Measurements from ENCODE around the gene HS2ST1.
"Not testable (repeated sequence)": the region's sequence is repeated elsewhere in the genome, so short reads cannot be mapped to it uniquely, and the experiment has no call there.

HS2ST1 gene

GRCh38 chr1:86981482-86982213 lies 67.2 kb downstream of the HS2ST1 start:
- CTCF ChIA-PET = interaction anchor here (1.0 kb wide), 1 partner anchor 11 kb away, joined by 3 read pairs; no protein-coding TSS in a partner anchor
- Histone ChIP-seq H3K36me3 (ENCODE audit: control insufficient read depth in 4 of 4, insufficient read depth in 4 of 4, low read length in 3 of 4) (peaks cover 0 to 2% (median 0%) of the 10 kb centered on the region in 4 experiments), H3K4me3 (ENCODE audit: control insufficient read depth in 1 of 7, extremely low read depth in 1 of 7, insufficient read depth in 4 of 7, low read depth in 2 of 7, low read length in 6 of 7) (no peak overlapping the region), H3K27ac (ENCODE audit: insufficient read depth in 1 of 2, low read depth in 1 of 2, low read length in 2 of 2, poor library complexity in 1 of 2, severe bottlenecking in 2 of 2) (no peak overlapping the region), H3K4me1 (ENCODE audit: control extremely low read depth in 1 of 4, control insufficient read depth in 4 of 4, insufficient read depth in 4 of 4, low read length in 3 of 4) (no peaks in the 10 kb centered on the region), H3K27me3 (replicated peaks in 2 of 5; ENCODE audit: control insufficient read depth in 4 of 5, insufficient read depth in 5 of 5, low read length in 4 of 5) (no peaks in the 10 kb centered on the region), H3K9me3 (ENCODE audit: control extremely low read depth in 1 of 5, control insufficient read depth in 4 of 5, insufficient read depth in 2 of 5, low read depth in 1 of 5, low read length in 4 of 5) (no peaks in the 10 kb centered on the region)
- POLR2A ChIA-PET = no interaction called here
- DNase-seq = no peak
- 96% methylated on average over 7 of the region's 7 CpGs for WGBS (ENCODE audit: insufficient coverage)

DNA sequence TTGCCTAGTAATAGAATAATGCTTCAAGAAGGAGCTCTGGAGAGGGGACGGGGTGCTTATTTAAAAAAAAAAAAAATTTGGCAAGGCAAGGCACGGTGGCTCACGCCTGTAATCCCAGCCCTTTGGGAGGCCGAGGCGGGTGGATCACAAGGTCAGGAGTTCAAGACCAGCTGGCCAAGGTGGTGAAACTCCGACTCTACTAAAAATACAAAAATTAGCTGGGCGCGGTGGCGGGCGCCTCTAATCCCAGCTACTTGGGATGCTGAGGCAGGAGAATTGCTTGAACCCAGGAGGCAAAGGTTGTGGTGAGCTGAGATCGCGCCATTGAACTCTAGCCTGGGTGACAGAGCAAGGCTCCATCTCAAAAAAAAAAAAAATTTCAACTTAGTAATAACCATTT lies 69.2 kb downstream of the HS2ST1 start:
- H3K9me3 ChIP-seq (ENCODE audit: control extremely low read depth in 1 of 5, control insufficient read depth in 4 of 5, insufficient read depth in 2 of 5, low read depth in 1 of 5, low read length in 4 of 5); H3K4me1 ChIP-seq (ENCODE audit: control extremely low read depth in 1 of 4, control insufficient read depth in 4 of 4, insufficient read depth in 4 of 4, low read length in 3 of 4); H3K36me3 ChIP-seq (ENCODE audit: control insufficient read depth in 4 of 4, insufficient read depth in 4 of 4, low read length in 3 of 4); H3K27ac ChIP-seq (ENCODE audit: insufficient read depth in 1 of 2, low read depth in 1 of 2, low read length in 2 of 2, poor library complexity in 1 of 2, severe bottlenecking in 2 of 2); H3K4me3 ChIP-seq (ENCODE audit: control insufficient read depth in 1 of 7, extremely low read depth in 1 of 7, insufficient read depth in 4 of 7, low read depth in 2 of 7, low read length in 6 of 7); H3K27me3 ChIP-seq (replicated peaks in 2 of 5; ENCODE audit: control insufficient read depth in 4 of 5, insufficient read depth in 5 of 5, low read length in 4 of 5); DNase-seq; POLR2A ChIA-PET: not testable (repeated sequence)
- CTCF ChIA-PET = interaction anchor here (1.0 to 1.1 kb wide), 2 partner anchors 10 to 37 kb away, joined by 3 read pairs; no protein-coding TSS in a partner anchor
- 100% methylated on average over 11 of the region's 12 CpGs for WGBS (ENCODE audit: insufficient coverage)

- Histone ChIP-seq H3K36me3 (ENCODE audit: control insufficient read depth in 4 of 4, insufficient read depth in 4 of 4, low read length in 3 of 4) (no peaks in the 10 kb centered on the region), H3K4me3 (ENCODE audit: control insufficient read depth in 1 of 7, extremely low read depth in 1 of 7, insufficient read depth in 4 of 7, low read depth in 2 of 7, low read length in 6 of 7) (no peak overlapping the region), H3K27ac (ENCODE audit: insufficient read depth in 1 of 2, low read depth in 1 of 2, low read length in 2 of 2, poor library complexity in 1 of 2, severe bottlenecking in 2 of 2) (no peak overlapping the region), H3K4me1 (ENCODE audit: control extremely low read depth in 1 of 4, control insufficient read depth in 4 of 4, insufficient read depth in 4 of 4, low read length in 3 of 4) (peaks cover 0 to under 1% (median 0%) of the 10 kb centered on the region in 4 experiments), H3K27me3 (replicated peaks in 2 of 5; ENCODE audit: control insufficient read depth in 4 of 5, insufficient read depth in 5 of 5, low read length in 4 of 5) (no peaks in the 10 kb centered on the region), H3K9me3 (ENCODE audit: control extremely low read depth in 1 of 5, control insufficient read depth in 4 of 5, insufficient read depth in 2 of 5, low read depth in 1 of 5, low read length in 4 of 5) (no peaks in the 10 kb centered on the region)
- CTCF ChIA-PET = interaction anchor here (1.0 kb wide), 1 partner anchor 20 kb away, joined by 3 read pairs; no protein-coding TSS in a partner anchor
- POLR2A ChIA-PET = no interaction called here
- no peak for DNase-seq
These were observed 73.0 kb downstream of the HS2ST1 start for GRCh38 chr1:86987446-86987845.

DNA sequence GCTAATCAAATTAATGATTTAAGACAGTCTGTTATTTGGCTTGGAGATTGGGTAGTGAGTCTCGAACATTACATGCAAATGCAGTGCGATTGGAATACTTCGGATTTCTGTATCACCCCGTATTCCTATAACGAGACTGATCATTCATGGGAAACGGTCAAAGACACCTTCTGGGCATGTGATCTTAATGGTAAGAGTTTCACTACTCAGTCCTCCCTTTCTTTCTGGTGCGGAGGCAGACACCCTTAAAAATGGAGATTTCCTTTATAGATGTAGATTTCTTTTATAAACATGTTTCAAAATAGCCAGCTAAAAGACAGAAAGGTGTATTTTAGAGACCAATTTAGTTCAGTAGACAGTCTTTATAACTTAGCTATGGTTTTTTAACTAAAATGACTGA lies 74.4 kb downstream of the HS2ST1 start:
- no peak overlapping the region for H3K4me3 ChIP-seq (ENCODE audit: control insufficient read depth in 1 of 7, extremely low read depth in 1 of 7, insufficient read depth in 4 of 7, low read depth in 2 of 7, low read length in 6 of 7)
- POLR2A ChIA-PET = no interaction called here
- H3K27me3 ChIP-seq (replicated peaks in 2 of 5; ENCODE audit: control insufficient read depth in 4 of 5, insufficient read depth in 5 of 5, low read length in 4 of 5) = no peaks in the 10 kb centered on the region
- CTCF ChIA-PET = interaction anchor here (1.0 kb wide), 1 partner anchor 34 kb away, joined by 3 read pairs; no protein-coding TSS in a partner anchor
- peaks cover 0 to 6% (median 5%) of the 10 kb centered on the region in 4 experiments for H3K4me1 ChIP-seq (ENCODE audit: control extremely low read depth in 1 of 4, control insufficient read depth in 4 of 4, insufficient read depth in 4 of 4, low read length in 3 of 4)
- no peaks in the 10 kb centered on the region for H3K9me3 ChIP-seq (ENCODE audit: control extremely low read depth in 1 of 5, control insufficient read depth in 4 of 5, insufficient read depth in 2 of 5, low read depth in 1 of 5, low read length in 4 of 5)
- DNase-seq = no peak
- H3K36me3 ChIP-seq (ENCODE audit: control insufficient read depth in 4 of 4, insufficient read depth in 4 of 4, low read length in 3 of 4) = no peaks in the 10 kb centered on the region
- 96% methylated on average over 5 of the region's 7 CpGs for WGBS (ENCODE audit: insufficient coverage)
- H3K27ac ChIP-seq (ENCODE audit: insufficient read depth in 1 of 2, low read depth in 1 of 2, low read length in 2 of 2, poor library complexity in 1 of 2, severe bottlenecking in 2 of 2) = no peak overlapping the region

DNA sequence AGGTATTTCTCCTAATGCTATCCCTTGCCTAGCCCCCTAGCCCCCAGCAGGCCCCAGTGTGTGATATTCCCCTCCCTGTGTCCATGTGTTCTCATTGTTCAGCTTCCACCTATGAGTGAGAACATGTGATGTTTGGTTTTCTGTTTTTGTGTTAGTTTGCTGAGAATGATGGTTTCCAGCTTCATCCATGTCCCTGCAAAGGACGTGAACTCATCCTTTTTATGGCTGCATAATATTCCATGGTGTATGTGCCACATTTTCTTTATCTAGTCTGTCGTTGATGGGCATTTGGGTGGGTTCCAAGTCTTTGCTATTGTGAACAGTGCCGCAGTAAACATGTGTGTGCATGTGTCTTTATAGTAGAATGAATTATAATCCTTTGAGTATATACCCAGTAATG lies 75.3 kb downstream of the HS2ST1 start:
- no CpG with 5 or more reads among the region's 3 CpGs for WGBS (ENCODE audit: insufficient coverage)
- DNase-seq; H3K9me3 ChIP-seq (ENCODE audit: control extremely low read depth in 1 of 5, control insufficient read depth in 4 of 5, insufficient read depth in 2 of 5, low read depth in 1 of 5, low read length in 4 of 5); H3K27me3 ChIP-seq (replicated peaks in 2 of 5; ENCODE audit: control insufficient read depth in 4 of 5, insufficient read depth in 5 of 5, low read length in 4 of 5); H3K36me3 ChIP-seq (ENCODE audit: control insufficient read depth in 4 of 4, insufficient read depth in 4 of 4, low read length in 3 of 4); H3K4me1 ChIP-seq (ENCODE audit: control extremely low read depth in 1 of 4, control insufficient read depth in 4 of 4, insufficient read depth in 4 of 4, low read length in 3 of 4); H3K27ac ChIP-seq (ENCODE audit: insufficient read depth in 1 of 2, low read depth in 1 of 2, low read length in 2 of 2, poor library complexity in 1 of 2, severe bottlenecking in 2 of 2); H3K4me3 ChIP-seq (ENCODE audit: control insufficient read depth in 1 of 7, extremely low read depth in 1 of 7, insufficient read depth in 4 of 7, low read depth in 2 of 7, low read length in 6 of 7); POLR2A ChIA-PET: not testable (repeated sequence)
- CTCF ChIA-PET = interaction anchor here (1.0 to 1.4 kb wide), 2 partner anchors 9 to 34 kb away, joined by 3 read pairs; no protein-coding TSS in a partner anchor

DNA sequence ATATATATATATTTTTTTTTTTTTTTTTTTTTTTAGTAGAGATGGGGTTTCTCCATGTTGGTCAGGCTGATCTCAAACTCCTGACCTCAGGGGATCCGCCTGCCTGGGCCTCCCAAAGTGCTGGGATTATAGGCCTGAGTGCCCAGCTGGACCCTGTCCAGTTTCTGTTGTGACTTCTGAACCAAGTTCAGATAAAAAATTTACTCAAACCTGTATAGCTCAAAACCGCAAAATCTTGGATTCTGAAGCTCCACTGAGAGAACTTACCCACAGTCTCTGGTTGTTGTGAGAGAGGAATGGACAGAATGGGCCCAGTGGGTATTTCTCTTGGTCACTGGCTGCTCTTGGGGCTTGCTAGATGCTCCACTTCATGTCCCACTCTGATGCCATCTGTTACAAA lies 76.4 kb downstream of the HS2ST1 start:
- 100% methylated on average over 1 of the region's 2 CpGs for WGBS (ENCODE audit: insufficient coverage)
- no peaks in the 10 kb centered on the region for H3K36me3 ChIP-seq (ENCODE audit: control insufficient read depth in 4 of 4, insufficient read depth in 4 of 4, low read length in 3 of 4)
- no peak for DNase-seq

DNA sequence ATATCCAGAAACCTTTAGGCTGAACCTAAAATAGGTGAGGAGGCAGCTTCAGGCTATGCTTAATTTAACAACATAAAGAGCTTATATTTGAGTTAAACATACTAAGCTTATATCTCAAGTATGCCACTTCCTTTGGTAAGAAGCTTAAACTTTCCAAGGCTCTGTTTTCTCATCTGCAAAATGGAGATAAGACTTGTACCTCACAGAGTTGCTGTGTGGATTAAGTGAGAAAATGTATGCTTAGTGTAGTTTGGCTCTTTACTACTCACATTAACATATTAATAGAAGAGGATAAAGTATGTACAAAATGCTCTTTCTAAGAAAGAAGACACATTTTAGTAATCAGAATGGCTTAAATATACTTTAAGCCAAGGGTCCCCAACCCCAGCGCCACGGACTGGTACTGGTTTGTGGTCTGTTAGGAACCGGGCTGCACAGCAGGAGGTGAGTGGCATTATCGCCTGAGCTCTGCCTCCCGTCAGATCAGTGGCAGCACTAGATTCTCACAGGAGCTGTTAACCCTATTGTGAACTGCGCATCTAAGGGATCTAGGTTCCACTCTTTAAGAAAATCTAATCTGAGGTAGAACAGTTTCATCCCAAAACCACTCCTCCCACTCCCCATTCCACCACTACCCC lies 77.2 kb downstream of the HS2ST1 start:
- POLR2A ChIA-PET = interaction anchor here (0.6 kb wide), 1 partner anchor 57 kb away, joined by 4 read pairs; no protein-coding TSS in a partner anchor
- CTCF ChIA-PET = no interaction called here
- no peak overlapping the region for H3K27ac ChIP-seq (ENCODE audit: insufficient read depth in 1 of 2, low read depth in 1 of 2, low read length in 2 of 2, poor library complexity in 1 of 2, severe bottlenecking in 2 of 2)
- no peak overlapping the region for H3K4me3 ChIP-seq (ENCODE audit: control insufficient read depth in 1 of 7, extremely low read depth in 1 of 7, insufficient read depth in 4 of 7, low read depth in 2 of 7, low read length in 6 of 7)
- no peaks in the 10 kb centered on the region for H3K27me3 ChIP-seq (replicated peaks in 2 of 5; ENCODE audit: control insufficient read depth in 4 of 5, insufficient read depth in 5 of 5, low read length in 4 of 5)
- DNase-seq = peak in 2 of 3 donors; percentile 10 to 16
- no peaks in the 10 kb centered on the region for H3K9me3 ChIP-seq (ENCODE audit: control extremely low read depth in 1 of 5, control insufficient read depth in 4 of 5, insufficient read depth in 2 of 5, low read depth in 1 of 5, low read length in 4 of 5)
- no peaks in the 10 kb centered on the region for H3K36me3 ChIP-seq (ENCODE audit: control insufficient read depth in 4 of 4, insufficient read depth in 4 of 4, low read length in 3 of 4)
- 96% methylated on average over 6 of the region's 6 CpGs for WGBS (ENCODE audit: insufficient coverage)
- H3K4me1 ChIP-seq (ENCODE audit: control extremely low read depth in 1 of 4, control insufficient read depth in 4 of 4, insufficient read depth in 4 of 4, low read length in 3 of 4) = peaks cover 0 to 6% (median 5%) of the 10 kb centered on the region in 4 experiments

More for the DNA sequence above, 76.4 kb downstream of the HS2ST1 start:
- Histone ChIP-seq H3K27me3 (replicated peaks in 2 of 5; ENCODE audit: control insufficient read depth in 4 of 5, insufficient read depth in 5 of 5, low read length in 4 of 5) (no peaks in the 10 kb centered on the region), H3K27ac (ENCODE audit: insufficient read depth in 1 of 2, low read depth in 1 of 2, low read length in 2 of 2, poor library complexity in 1 of 2, severe bottlenecking in 2 of 2) (no peak overlapping the region), H3K4me1 (ENCODE audit: control extremely low read depth in 1 of 4, control insufficient read depth in 4 of 4, insufficient read depth in 4 of 4, low read length in 3 of 4) (peaks cover 0 to 6% (median 5%) of the 10 kb centered on the region in 4 experiments), H3K4me3 (ENCODE audit: control insufficient read depth in 1 of 7, extremely low read depth in 1 of 7, insufficient read depth in 4 of 7, low read depth in 2 of 7, low read length in 6 of 7) (no peak overlapping the region), H3K9me3 (ENCODE audit: control extremely low read depth in 1 of 5, control insufficient read depth in 4 of 5, insufficient read depth in 2 of 5, low read depth in 1 of 5, low read length in 4 of 5) (no peaks in the 10 kb centered on the region)
- POLR2A ChIA-PET = no interaction called here
- CTCF ChIA-PET = interaction anchor here (1.4 kb wide), 1 partner anchor 8 kb away, joined by 3 read pairs; no protein-coding TSS in a partner anchor
